HG03175 (cell line): ENCODE measurements around the gene UBE3C.
A peak's percentile ranks its signal among the peaks of the same experiment; 100 is the strongest.
"Not testable (repeated sequence)": the region's sequence is repeated elsewhere in the genome, so short reads cannot be mapped to it uniquely, and the experiment has no call there.

Experiments
- ATAC-seq: cut with Tn5 transposase; IDR thresholded peaks from one replicate; pipeline ENCODE4 v1.9.1; 2021; ENCODE audit warnings: mild to moderate bottlenecking, moderate library complexity; ENCODE audit not compliant: unreplicated experiment

The UBE3C gene

GRCh38 chr7:157138424-157139110 lies at the start of gene UBE3C:
Gene UBE3C, plus strand, starts transcription at chr7:157138926. Its CDS starts 347 bp downstream, at chr7:157139273.
- peak; percentile 85 for ATAC-seq

GRCh38 chr7:157089100-157089610 lies 49.6 kb upstream of the UBE3C start:
- no peak for ATAC-seq

- ATAC-seq = no peak
Measured at GRCh38 chr7:157090485-157091165, 48.1 kb upstream of the UBE3C start.

- no peak for ATAC-seq
Measured at GRCh38 chr7:157096286-157097055, 42.3 kb upstream of the UBE3C start.

- ATAC-seq = no peak
Measured at GRCh38 chr7:157097056-157097329, 41.7 kb upstream of the UBE3C start.

- no peak for ATAC-seq
Measured at GRCh38 chr7:157097569-157097968, 41.2 kb upstream of the UBE3C start.

- not testable (repeated sequence) for ATAC-seq
Measured at GRCh38 chr7:157100005-157100404, 38.7 kb upstream of the UBE3C start.

- not testable (repeated sequence) for ATAC-seq
Measured at GRCh38 chr7:157103641-157104040, 35.1 kb upstream of the UBE3C start.

- ATAC-seq = no peak
Measured at GRCh38 chr7:157111311-157111710, 27.4 kb upstream of the UBE3C start.

GRCh38 chr7:157112706-157113105 lies 26.0 kb upstream of the UBE3C start:
- no peak for ATAC-seq

- no peak for ATAC-seq
Measured at GRCh38 chr7:157113607-157114006, 25.1 kb upstream of the UBE3C start.

GRCh38 chr7:157116762-157117161 lies 22.0 kb upstream of the UBE3C start:
- ATAC-seq = no peak

GRCh38 chr7:157117796-157118195 lies 20.9 kb upstream of the UBE3C start:
- no peak for ATAC-seq

- no peak for ATAC-seq
Measured at GRCh38 chr7:157120181-157120580, 18.5 kb upstream of the UBE3C start.

- no peak for ATAC-seq
Measured at GRCh38 chr7:157121184-157121715, 17.5 kb upstream of the UBE3C start.

GRCh38 chr7:157122800-157123495 lies 15.8 kb upstream of the UBE3C start:
- no peak for ATAC-seq

- ATAC-seq = no peak
Measured at GRCh38 chr7:157124690-157125089, 14.0 kb upstream of the UBE3C start.

GRCh38 chr7:157125376-157126223 lies 13.1 kb upstream of the UBE3C start:
- no peak for ATAC-seq

GRCh38 chr7:157126921-157127320 lies 11.8 kb upstream of the UBE3C start:
- ATAC-seq = no peak

- ATAC-seq = no peak
Measured at GRCh38 chr7:157129200-157129599, 9.5 kb upstream of the UBE3C start.
